GM12873 (cell line): ENCODE measurements around the gene AKR7A2.

Experiments used
- CTCF ChIP-seq: IDR thresholded peaks from 2 replicates; pipeline ENCODE4 v1.5.1; 2012; ENCODE audit warnings: low read depth, mild to moderate bottlenecking, moderate library complexity, low read length, control low read depth; ENCODE audit not compliant: insufficient read depth; ENCODE audit errors: missing control alignments

AKR7A2 gene

GRCh38 chr1:19260211-19261138, 51.5 kb downstream of the AKR7A2 start:
- no peak for TF ChIP-seq CTCF

GRCh38 chr1:19258353-19258752, 53.6 kb downstream of the AKR7A2 start:
- no peak for TF ChIP-seq CTCF

GRCh38 chr1:19257178-19257914, 54.6 kb downstream of the AKR7A2 start:
- no peak for TF ChIP-seq CTCF

GRCh38 chr1:19255288-19255687, 56.7 kb downstream of the AKR7A2 start:
- no peak for TF ChIP-seq CTCF

GRCh38 chr1:19254416-19254815, 57.5 kb downstream of the AKR7A2 start:
- TF ChIP-seq CTCF, result no peak
